DOHH2 (cell line): ENCODE data around the gene TMEM126A.
"Not testable (repeated sequence)": the region's sequence is repeated elsewhere in the genome, so short reads cannot be mapped to it uniquely, and the experiment has no call there.

Experiments used
- H3F3A ChIP-seq: fragments of 200-600 bp; sonication (generic), shearing (Covaris generic); 2 replicates; pipeline ENCODE4 v1.6.0; 2016; ENCODE audit warnings: antibody characterized with exemption, mild to moderate bottlenecking; ENCODE audit not compliant: control insufficient read depth, insufficient read depth
- H3K27ac ChIP-seq: fragments of 200-600 bp; sonication (generic); 2 replicates; pipeline ENCODE4 v1.5.1; 2014; ENCODE audit warnings: low read depth, mild to moderate bottlenecking, low read length, moderate library complexity
- H3K27me3 ChIP-seq: fragments of 200-600 bp; sonication (generic); 2 replicates; pipeline ENCODE4 v1.6.1; 2014; ENCODE audit warnings: mild to moderate bottlenecking, low read length, mixed read lengths; ENCODE audit not compliant: control insufficient read depth
- H3K36me3 ChIP-seq: fragments of 200-600 bp; sonication (generic); 2 replicates; pipeline ENCODE4 v1.6.1; 2014; ENCODE audit warnings: mild to moderate bottlenecking, low read length, moderate library complexity, mixed read lengths; ENCODE audit not compliant: control insufficient read depth
- H3K4me1 ChIP-seq: fragments of 200-600 bp; sonication (generic); 2 replicates; pipeline ENCODE4 v1.6.1; 2014; ENCODE audit warnings: mild to moderate bottlenecking, low read length, mixed read lengths; ENCODE audit not compliant: control insufficient read depth
- H3K4me2 ChIP-seq: fragments of 200-600 bp; sonication (generic); 2 replicates; pipeline ENCODE4 v1.6.0; 2014; ENCODE audit warnings: mild to moderate bottlenecking, low read length, moderate library complexity
- H3K4me3 ChIP-seq: fragments of 200-600 bp; sonication (generic); 2 replicates; pipeline ENCODE4 v1.5.1; 2014; ENCODE audit warnings: mild to moderate bottlenecking, low read length, mixed read lengths
- H3K79me2 ChIP-seq: fragments of 200-600 bp; sonication (generic); 2 replicates; pipeline ENCODE4 v1.6.1; 2014; ENCODE audit warnings: mild to moderate bottlenecking, low read length, mixed read lengths; ENCODE audit not compliant: control insufficient read depth
- H3K9me2 ChIP-seq: fragments of 200-600 bp; sonication (generic); replicated peaks from 2 replicates; pipeline ENCODE4 v1.6.1; 2014; ENCODE audit warnings: mild to moderate bottlenecking, low read length, mixed read lengths; ENCODE audit not compliant: control insufficient read depth
- H3K9me3 ChIP-seq: fragments of 200-600 bp; sonication (generic); 2 replicates; pipeline ENCODE4 v1.6.1; 2014; ENCODE audit warnings: antibody characterized with exemption, low read length, mixed read lengths; ENCODE audit not compliant: control insufficient read depth, insufficient read depth
- H4K20me1 ChIP-seq: fragments of 200-600 bp; sonication (generic); 2 replicates; pipeline ENCODE4 v1.6.0; 2014; ENCODE audit warnings: low read depth, mild to moderate bottlenecking, antibody characterized with exemption, low read length, moderate library complexity; ENCODE audit not compliant: control insufficient read depth, insufficient read depth
- CTCF ChIP-seq: fragments of 200-600 bp; sonication (generic); IDR thresholded peaks from one replicate; pipeline ENCODE4 v1.5.1; 2014; ENCODE audit warnings: antibody characterized with exemption, mild to moderate bottlenecking, low read depth, low read length; ENCODE audit not compliant: poor library complexity, severe bottlenecking
- EZH2phosphoT487 ChIP-seq: fragments of 200-600 bp; sonication (generic); IDR thresholded peaks from 2 replicates; pipeline ENCODE4 v1.6.1; 2017; ENCODE audit warnings: borderline replicate concordance, mild to moderate bottlenecking, antibody characterized with exemption, low read length, moderate library complexity, mixed read lengths

Gene TMEM126A

GRCh38 chr11:85668157-85668556 is 20.4 kb downstream of the TMEM126A start:
- no peak overlapping the region for H3K4me3 ChIP-seq
- H3F3A ChIP-seq, result no peaks in the 10 kb centered on the region
- peaks cover 12% of the 10 kb centered on the region for H3K4me1 ChIP-seq
- peaks cover 16% of the 10 kb centered on the region for H3K36me3 ChIP-seq
- no peak overlapping the region for H3K4me2 ChIP-seq
- H3K79me2 ChIP-seq, result peaks cover 22% of the 10 kb centered on the region
- TF ChIP-seq EZH2phosphoT487, result no peak
- no peak for TF ChIP-seq CTCF
- H3K27me3 ChIP-seq, result no peaks in the 10 kb centered on the region
- no peaks in the 10 kb centered on the region for H3K9me3 ChIP-seq
- peaks cover 4% of the 10 kb centered on the region for H4K20me1 ChIP-seq
- no peaks in the 10 kb centered on the region for H3K9me2 ChIP-seq
- no peak overlapping the region for H3K27ac ChIP-seq

GRCh38 chr11:85670949-85671663 is 23.3 kb downstream of the TMEM126A start:
- H3K36me3 ChIP-seq, H3K27me3 ChIP-seq, H4K20me1 ChIP-seq, H3K4me2 ChIP-seq, H3K9me2 ChIP-seq, H3F3A ChIP-seq, H3K4me3 ChIP-seq, H3K79me2 ChIP-seq, H3K27ac ChIP-seq, H3K4me1 ChIP-seq, H3K9me3 ChIP-seq: not testable (repeated sequence)

GRCh38 chr11:85672105-85672902 is 24.5 kb downstream of the TMEM126A start:
- no peaks in the 10 kb centered on the region for H3K36me3 ChIP-seq
- H3K9me2 ChIP-seq, result no peaks in the 10 kb centered on the region
- no peaks in the 10 kb centered on the region for H3F3A ChIP-seq
- no peaks in the 10 kb centered on the region for H4K20me1 ChIP-seq
- no peak overlapping the region for H3K4me3 ChIP-seq
- TF ChIP-seq CTCF, result no peak
- TF ChIP-seq EZH2phosphoT487, result no peak
- H3K79me2 ChIP-seq, result no peaks in the 10 kb centered on the region
- no peaks in the 10 kb centered on the region for H3K9me3 ChIP-seq
- H3K4me1 ChIP-seq, result peaks cover 6% of the 10 kb centered on the region; the same call in 1 of the 2 replicates
- H3K4me2 ChIP-seq, result no peak overlapping the region
- H3K27ac ChIP-seq, result no peak overlapping the region
- H3K27me3 ChIP-seq, result no peaks in the 10 kb centered on the region

- H3K36me3 ChIP-seq, result no peaks in the 10 kb centered on the region
- no peaks in the 10 kb centered on the region for H3K9me2 ChIP-seq
- no peaks in the 10 kb centered on the region for H3K9me3 ChIP-seq
- H3K4me1 ChIP-seq, result peaks cover 6% of the 10 kb centered on the region; the same call in 1 of the 2 replicates
- TF ChIP-seq CTCF (no peak), EZH2phosphoT487 (no peak)
- H3K27me3 ChIP-seq, result no peaks in the 10 kb centered on the region; the same call in 1 of the 2 replicates
- no peak overlapping the region for H3K4me2 ChIP-seq
- no peaks in the 10 kb centered on the region for H3K79me2 ChIP-seq
- H4K20me1 ChIP-seq, result no peaks in the 10 kb centered on the region
- no peak overlapping the region for H3K27ac ChIP-seq
- no peak overlapping the region for H3K4me3 ChIP-seq
- no peaks in the 10 kb centered on the region for H3F3A ChIP-seq
These were observed 25.6 kb downstream of the TMEM126A start for GRCh38 chr11:85673393-85673792.
